ENCODE results near the gene CDK18.
A peak's percentile ranks its signal among the peaks of the same experiment; 100 is the strongest.
"Not testable (repeated sequence)": the region's sequence is repeated elsewhere in the genome, so short reads cannot be mapped to it uniquely, and the experiment has no call there.

Gene CDK18

DNA sequence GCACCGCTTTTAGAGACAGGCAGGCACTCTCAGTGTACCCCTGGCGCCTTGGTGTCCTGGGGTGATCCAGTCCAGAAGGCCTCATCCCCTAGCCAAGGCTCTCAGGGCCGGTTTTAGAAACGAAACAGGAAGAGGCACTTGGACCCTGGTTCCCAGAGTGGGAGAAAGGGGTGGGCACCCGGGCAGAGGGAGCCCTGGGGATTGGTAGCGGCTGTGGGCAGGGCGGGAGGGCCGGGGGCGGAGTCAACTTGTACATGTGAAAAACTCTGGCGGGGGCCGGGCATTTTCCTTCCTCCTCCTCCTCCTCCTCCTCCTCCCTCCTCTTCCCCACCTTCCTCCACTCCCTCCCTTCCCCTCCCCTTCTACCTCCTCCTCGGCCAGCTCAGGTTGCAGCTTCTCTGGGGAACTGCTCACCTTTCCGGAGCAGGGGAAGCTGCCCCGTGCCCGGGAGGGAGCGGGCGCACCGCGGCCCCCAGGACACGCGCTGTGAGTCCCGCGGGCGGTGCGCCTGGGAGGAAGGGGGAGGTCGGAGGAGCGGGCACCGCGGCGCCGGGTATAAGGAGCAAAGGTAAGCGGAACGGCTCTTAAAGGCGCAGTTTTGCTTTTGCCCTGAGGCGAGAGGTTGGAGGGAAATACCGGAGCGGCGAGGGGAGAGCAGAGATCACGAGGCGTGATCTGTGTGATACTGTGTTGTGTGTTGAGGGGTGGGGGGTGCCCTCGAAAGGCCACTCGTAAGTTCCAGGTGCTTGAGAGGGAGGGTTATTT, at the start of gene CDK18:
CDK18 (plus strand) TSS at position 359 of the 765 bp plus-strand sequence. CDS start 18,499 bp downstream, outside the sequence.
- peak; percentile 58 for DNase-seq (ENCODE audit: low spot score)

DNA sequence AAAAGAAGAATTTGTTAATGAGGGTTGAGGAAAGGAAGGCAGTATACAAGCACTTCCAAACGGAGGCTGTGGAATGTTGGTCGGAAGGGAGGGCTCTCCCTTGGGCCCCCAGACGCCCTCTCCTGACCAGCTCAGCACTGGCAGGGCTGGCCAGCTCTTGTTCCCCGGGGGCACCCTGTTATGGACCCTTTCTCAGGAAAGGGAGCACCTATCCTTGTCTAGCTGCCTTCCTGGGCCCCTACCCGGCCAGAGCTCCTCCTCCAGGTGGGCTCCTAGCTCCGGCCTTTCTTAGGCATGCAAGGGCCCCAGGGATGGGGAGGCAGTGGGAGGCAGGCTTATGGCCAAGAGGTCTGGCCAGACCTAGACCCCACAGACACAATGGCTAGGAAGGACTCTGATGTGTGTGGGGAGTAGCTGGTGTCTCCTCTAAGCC, 49.5 kb upstream of the CDK18 start:
- no peak for DNase-seq (ENCODE audit: low spot score)

DNA sequence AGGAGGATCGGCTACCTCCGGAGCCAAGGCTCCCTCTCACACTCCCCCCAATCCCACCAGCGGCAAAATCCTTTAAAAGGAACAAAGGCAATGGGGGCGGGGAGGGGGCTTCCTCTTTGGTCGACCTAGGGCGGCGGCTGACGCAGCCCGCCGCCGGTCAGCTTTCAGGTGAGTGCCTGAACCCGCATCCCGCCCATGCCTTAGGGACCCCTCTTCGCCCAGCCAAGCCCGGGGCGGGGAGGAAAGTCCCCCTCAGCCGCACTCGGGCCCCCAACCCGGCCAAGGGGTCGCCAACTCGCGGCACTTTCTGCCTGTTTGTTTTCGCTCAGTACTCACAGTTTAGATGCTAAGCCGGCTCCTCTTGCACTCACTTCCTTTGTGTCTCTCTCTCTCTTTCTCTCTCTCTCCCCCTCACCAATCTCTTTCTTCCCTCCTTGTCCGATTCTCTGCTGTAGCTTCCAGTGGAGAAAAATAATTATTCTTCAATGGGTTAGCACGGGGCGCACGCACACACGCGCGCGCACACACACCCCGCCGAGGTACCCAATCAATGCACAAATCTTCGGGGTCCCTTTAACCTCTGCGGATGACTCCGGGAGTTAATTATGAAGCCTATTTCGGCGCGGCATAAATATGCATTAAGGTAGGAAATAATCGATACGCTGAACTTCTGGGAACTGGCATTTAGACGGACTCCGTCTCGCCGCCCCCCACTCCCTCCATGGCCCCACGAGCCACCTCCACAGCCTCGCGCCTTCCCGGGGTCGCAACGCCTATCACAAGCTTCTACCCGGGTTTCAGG, 48.7 kb upstream of the CDK18 start, which contains the start of gene BLACAT1:
BLACAT1 (minus strand) TSS at position 465 of the 802 bp plus-strand sequence.
- no peak for DNase-seq (ENCODE audit: low spot score)

DNA sequence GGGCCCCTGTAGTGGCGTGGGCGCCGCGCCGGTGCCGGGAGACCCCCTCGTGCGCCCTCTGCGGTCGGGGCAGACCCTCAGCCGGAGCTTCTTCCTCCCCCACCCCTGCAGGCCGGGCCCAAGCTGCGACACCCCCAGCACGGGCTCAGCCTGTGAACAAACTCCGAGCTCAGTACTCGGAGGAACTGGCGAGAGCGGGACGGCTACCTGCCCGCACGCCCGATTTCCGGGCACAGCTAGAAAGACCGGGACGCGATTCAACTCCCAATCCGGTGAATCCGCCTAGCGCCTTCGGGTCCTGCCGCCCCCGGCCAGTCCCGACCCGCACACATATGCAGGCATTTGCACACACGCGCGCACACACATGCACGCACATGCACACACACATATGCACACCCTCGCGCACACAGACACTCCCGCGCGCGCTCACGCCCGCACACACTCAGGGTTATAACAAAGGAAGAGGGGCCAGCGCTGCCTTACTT, 48.0 kb upstream of the CDK18 start:
- DNase-seq (ENCODE audit: low spot score) = no peak

DNA sequence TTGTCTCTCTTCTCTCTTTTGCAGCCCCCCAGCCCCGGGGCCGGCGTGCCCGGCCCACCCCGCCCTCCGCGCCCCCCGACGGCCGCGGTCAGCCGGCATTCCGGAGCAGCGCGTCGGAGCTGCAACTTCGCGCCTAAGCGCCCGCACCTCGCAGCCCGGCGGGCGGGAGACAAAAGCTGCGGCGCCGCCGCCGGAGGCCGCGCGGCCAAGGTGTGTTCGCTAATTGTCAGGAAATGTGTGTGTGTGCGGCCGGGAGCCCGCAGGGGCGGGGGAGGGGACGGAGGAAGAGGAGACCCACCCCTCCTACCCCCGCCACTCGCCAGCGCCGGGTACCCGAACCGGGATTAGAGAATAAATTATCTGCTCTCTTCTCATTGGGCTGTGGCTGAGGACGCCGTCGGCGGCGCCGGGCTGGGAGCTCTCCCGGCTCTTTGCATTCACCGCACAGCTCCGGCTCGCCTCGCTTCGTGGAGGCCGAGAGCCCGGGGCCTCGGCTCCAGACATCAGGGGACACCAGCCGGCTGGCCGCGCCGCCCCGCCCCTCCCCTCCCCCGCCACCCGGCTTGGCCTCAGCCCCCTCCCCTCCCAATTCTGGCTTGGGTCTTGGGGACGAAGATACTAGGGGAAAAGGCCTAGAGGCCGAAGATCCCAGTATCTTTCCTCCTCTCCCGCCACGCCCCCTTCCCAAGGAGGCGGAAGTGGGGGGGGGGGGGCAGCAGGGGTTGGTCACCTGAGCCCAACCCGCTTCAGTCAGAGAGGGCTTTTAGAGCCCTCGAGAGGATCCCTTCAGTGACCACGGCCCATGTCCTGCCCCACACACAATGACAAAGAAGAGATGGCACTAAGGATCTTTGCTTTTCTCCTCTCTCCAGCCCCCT, 47.4 kb upstream of the CDK18 start:
- no peak for DNase-seq (ENCODE audit: low spot score)

DNA sequence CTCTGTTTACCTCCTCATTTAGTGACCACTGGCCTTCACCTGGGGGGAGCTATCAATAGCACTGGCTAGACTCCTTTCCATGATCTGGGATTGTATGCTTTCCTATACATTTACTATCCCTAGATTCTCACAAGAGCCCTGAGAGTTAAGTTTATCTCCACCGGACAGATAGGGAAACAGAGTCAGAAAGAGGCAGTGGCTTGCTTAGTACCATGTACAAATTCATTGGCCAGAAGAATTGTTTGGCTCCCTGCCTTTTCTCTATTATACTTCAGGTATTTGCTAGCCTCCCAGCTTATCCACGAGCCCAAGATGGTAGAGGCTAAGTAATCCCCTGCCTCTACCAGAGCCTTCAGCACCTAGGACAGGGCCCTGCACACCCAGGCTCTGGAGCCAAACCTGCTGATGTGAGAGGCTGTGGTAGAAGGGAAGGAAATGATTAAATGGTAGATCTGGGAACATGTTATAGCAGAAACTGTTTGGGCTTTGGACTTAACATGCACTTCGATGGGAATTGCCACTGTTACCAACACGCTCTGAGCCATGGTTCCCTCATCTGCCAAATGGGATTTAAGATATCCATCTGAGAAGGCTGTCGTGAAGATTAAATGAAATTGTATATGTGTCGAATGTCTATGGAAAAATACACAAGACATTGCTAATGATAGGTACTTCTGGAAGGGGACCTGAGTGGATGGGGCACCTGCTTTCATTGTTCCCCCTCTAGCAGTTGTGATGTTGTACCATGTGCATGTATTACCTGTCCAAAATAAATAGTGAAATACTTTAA, 45.5 kb upstream of the CDK18 start:
- peak; percentile 78 for DNase-seq (ENCODE audit: low spot score)

DNA sequence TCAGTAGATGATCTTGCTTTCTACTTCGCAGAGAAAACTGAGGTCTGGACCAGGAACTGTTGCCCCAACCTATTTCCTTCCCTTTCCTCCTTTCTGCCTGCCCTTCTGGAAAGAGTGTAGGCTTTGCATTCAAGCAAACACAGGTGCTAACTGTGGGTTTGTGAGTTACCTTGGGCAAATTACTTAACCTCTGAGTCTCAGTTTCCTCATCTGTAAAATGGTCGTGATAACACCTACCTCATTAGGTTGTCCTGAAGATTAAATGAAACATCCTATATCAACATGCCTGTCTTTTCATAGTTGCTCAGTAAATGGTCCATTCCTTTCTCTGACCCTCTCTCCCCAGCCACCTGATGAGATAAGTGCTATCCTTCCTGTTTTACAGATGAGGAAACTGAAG, 39.1 kb upstream of the CDK18 start:
- DNase-seq (ENCODE audit: low spot score) = no peak

DNA sequence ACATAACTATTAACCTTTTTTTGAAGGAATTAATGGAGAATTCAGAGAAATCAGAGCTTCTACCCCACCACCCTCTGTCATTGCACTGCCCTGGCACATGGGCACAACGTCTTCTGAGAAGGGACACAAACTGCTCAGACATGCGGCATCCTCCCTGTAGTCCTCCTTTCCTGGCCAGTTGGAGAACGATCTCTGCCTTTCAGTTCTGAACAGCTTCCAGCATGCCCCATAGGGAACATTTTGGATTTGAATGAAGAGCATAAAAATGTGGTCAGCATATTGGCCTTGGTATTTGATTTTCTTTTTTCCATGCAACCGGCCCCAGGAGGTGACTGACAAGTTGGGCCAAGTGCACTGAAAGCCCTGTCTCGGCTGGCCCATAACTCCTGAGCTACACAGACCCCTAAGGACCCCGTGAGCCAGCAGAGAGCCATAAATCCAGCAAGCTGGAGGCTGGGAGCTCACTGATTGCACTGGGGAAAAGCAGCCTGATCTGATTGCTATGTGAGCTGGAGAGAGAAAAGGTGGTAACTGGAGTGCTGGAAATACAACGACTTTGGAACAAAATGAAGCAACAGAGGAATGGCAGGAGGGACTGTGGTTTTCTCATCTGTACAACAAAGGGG, 37.8 kb upstream of the CDK18 start:
- DNase-seq (ENCODE audit: low spot score) = no peak

DNA sequence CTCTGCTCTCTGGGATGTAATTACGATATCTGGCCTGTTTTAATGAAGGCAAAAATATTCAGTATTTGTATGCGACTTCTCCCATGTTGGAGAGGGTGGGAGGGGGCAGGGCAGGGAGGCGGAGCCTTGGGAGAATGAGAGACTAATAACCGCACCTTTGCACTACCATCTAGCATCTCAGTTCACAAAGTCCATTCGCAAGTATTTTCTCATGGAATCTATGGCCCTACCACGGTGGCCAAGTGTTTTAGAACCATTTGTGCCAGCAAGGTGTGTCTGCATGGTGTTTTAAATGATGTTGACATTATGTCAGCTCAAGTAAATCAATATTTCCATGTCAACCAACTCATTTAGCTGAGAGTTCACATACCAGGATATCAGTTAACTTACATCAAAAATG, 34.3 kb upstream of the CDK18 start:
- DNase-seq (ENCODE audit: low spot score) = no peak

DNA sequence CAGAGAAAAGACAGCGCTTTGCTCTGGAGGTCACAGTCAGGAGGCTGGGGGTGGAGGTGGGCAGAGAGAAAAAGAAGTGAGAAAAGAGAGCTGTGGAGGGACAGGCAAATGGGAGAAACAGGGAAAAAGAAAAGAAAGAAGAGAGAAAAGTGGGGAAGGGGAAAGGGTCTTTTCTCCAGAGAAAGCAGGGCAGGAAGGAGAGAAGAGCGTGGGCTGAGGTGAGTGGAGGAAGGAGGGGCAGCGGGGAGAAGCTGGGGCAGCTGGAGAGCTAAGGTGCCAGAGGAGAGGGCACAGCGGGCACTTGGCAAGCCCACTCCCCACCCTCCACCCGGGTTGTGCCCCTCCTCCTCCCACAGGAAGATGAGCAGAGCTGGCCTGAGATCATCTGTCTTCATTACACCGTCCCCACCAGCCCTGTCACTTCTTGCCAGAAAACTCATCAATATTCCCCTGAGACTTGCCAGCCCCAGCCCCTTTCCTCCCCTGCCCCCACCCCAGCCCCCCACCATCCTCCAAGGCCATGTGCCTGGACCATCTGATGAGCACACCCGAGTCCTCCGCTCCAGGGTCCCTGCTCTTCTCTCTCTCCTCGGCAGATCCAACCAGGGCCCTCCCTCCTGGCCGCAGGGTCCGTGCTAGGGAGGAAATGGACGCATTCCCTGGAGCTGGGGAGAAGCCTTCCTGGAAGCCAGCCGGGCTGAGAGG, 31.6 kb upstream of the CDK18 start:
- DNase-seq (ENCODE audit: low spot score) = no peak

DNA sequence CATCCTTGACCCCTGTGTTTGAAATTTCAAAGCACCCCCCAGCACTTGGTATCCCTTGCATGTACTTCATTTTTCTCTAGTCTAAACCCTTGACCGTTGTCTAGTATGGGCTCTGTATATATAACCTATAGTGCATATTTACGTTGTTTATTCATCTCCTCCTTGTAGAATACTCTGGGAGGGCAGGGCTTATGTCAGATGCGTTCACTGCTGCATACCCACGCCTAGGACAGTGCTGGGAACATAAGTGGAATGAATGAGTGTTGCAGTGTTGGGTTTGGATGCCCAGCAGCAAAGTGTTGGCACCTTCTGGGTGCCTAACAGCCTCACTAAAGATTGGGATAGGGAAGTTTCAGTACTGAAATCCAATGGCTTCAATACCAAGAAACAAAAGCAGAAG, 31.0 kb upstream of the CDK18 start:
- DNase-seq (ENCODE audit: low spot score) = no peak

DNA sequence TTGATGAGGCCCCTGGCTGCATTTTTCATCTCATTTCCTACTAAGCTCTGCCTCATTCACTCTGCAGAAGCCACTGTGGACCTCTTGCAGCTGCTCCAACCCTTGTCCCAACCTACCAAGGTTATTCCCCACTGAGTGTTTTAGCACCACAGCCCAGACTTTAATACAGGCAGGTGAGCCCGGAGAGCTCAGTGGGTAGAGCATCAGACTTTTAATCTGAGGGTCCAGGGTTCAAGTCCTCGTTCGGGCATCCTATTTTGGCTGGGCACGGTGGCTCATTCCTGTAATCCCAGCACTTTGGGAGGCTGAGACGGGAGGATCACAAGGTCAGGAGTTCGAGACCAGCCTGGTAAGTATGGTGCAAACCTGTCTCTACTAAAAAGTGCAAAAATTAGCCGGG, 30.5 kb upstream of the CDK18 start:
- no peak for DNase-seq (ENCODE audit: low spot score)

DNA sequence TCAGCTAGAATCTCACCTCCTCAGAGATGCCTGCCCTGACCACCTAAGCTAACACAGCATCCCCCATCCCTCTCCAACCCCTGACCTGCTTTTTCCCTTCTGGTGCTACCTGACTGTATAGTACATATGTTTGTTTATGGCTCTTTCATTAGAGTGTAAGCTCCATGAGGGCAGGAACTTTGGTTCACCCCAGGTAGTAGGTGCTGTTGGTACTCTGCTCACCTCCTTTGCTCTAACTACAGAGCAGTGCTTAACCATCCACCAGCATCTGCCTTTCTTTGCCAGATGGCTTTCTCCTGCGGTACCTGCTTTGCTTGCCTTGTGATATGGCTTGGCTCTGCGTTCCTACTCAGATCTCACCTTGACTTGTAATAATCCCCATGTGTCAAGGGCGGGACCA, 29.9 kb upstream of the CDK18 start:
- DNase-seq (ENCODE audit: low spot score) = no peak

DNA sequence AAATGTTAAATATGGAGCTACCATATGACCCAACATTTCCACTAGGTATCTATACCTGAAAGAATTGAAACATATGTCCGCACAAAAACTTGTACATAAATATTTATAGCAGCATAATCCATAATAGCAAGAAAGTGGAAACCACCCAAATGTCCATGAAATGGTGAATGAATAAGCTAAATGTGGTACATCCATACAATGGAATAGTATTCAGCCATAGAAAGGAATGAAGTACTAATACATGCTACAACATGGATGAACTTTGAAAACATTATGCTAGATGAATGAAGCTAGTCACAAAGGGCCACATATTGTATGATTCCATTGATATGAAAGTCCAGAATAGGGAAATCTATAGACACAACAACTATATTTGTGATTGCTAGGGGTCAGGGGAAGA, 28.6 kb upstream of the CDK18 start:
- no peak for DNase-seq (ENCODE audit: low spot score)

DNA sequence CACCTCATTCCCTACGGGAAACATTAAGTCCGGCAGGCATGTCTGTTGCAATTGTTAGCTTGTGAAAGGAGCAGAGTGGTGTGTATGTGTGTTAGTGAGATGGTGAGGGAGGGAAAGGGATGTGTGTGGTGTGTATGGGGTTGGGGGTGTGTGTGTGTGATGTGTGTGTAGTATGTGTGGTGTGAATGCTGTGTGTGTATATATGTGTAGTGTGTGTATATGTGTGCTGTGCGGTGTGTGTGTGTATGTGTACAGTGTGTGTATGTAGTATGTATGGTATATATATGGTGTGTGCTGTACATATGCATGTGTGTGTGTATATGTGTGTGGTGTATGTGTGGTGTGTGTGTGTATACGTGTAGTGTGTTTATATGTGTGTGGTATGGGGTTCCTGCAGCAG, 27.8 kb upstream of the CDK18 start:
- DNase-seq (ENCODE audit: low spot score) = no peak

DNA sequence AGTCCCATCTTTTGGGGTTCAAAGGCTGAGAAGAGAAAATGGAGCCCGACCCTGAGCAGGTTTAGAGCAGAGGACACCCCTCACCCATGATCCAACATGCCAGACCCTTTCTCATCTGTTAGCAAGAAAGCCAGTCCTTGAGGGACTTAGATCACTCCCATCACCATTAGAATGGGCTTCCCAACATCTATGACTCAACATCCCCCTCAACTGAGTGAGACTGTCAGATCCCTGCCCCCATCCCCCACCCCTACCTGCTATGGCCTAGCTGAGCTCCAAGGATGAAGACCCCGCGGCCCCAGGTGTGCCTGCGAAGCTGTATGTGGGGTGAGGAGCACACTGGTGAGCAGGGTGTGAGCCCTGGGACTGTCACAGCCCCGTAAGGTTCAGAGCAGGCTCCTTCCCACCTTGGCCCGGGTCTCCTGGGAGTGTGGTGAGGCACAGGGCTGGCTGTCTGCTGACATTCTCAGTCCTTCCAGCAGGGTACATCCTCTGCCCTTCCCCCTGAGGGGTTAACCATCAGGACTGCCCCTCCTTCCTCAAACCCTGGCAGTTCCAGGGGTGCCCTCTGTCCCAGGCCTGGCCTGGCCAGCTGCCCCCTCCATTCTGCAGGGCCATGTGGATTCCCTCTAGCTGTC, 27.2 kb upstream of the CDK18 start:
- no peak for DNase-seq (ENCODE audit: low spot score)

DNA sequence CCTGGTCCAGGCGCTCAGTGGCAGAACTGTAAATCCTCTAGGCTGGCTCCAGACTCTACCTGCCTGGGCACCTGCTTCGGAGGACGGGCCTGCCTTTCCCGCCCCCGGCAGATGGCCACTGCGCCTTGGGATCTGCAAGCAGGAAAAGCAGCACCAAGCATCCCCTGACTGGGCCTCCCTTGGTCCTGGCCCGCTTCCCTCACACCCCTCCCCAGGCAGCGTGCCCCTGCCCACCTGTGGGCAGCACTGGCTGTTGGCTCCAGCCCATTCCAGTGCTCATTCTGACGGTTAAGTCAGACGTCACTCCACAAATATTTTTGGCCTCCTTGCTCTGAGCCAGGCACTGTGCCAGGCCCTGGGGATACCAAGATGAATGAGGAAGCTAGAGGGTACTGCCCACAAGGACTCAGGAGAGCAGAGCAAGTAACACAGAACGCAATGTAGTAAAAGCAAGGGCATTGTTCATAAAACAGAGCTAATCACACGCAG, 26.7 kb upstream of the CDK18 start:
- DNase-seq (ENCODE audit: low spot score) = no peak

DNA sequence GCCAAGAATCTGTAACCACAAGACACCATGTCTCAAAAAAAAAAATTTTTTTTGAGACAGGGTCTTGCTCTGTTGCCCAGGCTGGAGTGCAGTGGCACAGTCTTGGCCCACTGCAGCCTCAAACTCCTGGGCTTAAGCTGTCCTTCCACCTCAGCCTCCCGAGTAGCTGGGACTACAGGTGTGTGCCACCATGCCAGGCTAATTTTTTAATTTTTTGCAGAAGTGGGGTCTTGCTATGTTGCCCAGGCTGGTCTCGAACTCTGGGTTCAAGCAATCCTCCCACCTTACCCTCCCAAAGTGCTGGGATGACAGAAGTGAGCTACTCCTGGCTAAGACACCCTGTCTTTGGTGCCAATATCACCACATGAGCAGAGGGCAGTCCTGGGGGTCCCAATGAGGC, 25.5 kb upstream of the CDK18 start:
- not testable (repeated sequence) for DNase-seq (ENCODE audit: low spot score)

DNA sequence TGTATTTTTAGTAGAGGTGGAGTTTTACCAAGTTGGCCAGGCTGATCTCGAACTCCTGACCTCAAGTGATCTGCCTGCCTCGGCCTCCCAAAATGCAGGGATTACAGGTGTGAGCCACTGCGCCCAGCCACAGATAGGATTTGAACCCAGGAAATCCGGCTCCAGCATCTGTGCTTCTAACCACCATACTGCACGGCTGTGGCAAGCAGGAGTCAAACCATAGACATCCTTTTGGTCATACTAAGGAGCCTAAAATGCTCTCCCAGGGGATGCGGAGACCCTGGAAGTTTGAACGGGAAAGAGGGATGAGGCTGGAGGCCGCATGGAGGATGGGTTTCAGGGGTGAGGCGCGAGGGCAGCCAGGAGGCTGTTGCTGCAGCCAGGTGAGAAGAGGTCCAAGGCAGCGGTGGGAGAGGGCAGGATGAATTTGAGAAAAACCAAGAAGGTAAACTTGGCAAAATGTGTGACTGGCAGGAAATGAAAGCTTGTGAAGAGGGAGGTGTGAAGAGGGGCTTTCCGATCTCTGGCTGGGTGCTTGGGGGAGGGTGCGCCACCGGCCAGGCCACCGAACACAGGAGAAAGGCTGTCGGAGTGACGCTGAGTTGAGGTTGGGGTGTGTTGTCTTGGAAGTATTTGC, 24.0 kb upstream of the CDK18 start:
- DNase-seq (ENCODE audit: low spot score) = no peak

Measured in AG08396 (cell line).